ENCODE measurements around the gene GAK.

Gene GAK

DNA sequence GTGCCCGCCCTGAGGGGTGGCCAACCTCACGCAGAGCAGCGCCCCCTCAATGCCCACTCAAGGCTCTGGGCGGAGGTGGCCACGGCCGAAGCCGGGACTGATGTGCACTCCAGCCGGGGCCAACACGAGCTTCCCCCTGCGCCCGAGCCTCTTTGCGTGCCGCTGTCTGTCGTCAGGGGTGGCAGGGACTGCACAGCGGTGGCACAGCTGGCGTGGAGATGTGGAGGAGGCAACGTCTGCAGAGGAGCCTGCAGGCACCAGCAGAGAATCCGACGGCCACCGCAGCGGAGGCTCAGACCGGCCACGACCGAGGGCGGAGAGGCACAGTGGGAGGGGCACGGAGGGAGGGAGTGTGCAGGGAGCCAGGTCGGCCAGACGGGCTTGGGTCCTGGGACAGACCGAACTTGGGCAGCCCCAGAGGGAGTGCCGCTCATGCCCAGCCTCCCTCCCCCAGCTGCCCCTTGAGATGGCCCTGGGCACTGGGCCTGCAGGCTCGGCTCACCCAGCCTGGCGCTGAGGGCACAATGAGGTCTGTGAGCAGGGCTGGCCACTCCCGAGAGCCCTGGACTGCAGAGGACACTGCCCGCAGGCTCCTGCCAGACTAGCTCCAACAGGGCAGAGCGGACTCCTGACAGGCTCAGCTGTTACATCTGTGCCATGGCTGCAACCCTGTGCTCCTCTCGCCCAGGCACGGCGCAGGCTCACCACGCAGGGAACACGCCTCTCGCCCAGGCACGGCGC, 59.7 kb downstream of the GAK start:
- no peak for TF ChIP-seq CTCF (conservative IDR thresholded peaks at IDR 0.05; ENCODE audit: low read depth, low read length)
- no peak overlapping the region for H3K4me3 ChIP-seq (ENCODE audit: low read depth, low read length)
- DNase-seq (ENCODE audit: low read depth) = no peak

DNA sequence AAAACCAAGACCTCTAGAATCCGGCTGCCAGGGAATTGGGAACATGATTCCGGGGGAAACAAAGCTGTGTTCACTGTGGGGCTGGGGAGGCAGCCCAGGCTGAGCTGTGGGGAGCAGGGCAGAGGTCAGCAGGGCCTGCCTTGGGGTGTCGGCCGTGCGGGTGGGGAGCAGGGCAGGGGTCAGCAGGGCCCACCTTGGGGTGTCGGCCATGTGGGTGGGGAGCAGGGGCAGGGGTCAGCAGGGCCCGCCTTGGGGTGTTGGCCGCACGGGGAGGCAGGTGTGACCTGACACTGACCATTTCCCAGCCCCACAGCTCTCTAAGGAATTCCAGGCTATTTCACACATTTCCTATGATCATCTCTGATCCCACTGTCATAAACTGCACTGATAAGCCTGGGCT, 60.6 kb downstream of the GAK start:
- no peak for TF ChIP-seq CTCF (conservative IDR thresholded peaks at IDR 0.05; ENCODE audit: low read depth, low read length)
- no peak for DNase-seq (ENCODE audit: low read depth)
- H3K4me3 ChIP-seq (ENCODE audit: low read depth, low read length) = no peak overlapping the region

GRCh38 chr4:870951-871350, 61.2 kb downstream of the GAK start:
- no peak overlapping the region for H3K4me3 ChIP-seq (ENCODE audit: low read depth, low read length)
- no peak for DNase-seq (ENCODE audit: low read depth)
- TF ChIP-seq CTCF (conservative IDR thresholded peaks at IDR 0.05; ENCODE audit: low read depth, low read length) = no peak

DNA sequence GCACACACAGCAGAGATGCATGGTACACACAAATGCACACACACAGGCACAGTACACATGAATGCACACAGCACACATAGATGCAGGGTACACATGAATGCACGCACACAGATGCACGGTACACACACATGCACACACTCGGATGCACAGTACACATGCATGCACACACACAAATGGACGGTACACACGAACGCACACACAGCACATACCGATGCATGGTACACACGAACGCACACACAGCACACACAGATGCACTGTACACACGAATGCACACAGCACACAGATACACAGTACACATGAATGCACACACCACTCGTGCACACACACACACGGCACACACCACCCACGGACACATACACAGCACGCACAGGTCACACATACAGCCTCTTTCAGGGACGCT, 62.3 kb downstream of the GAK start:
- TF ChIP-seq CTCF (conservative IDR thresholded peaks at IDR 0.05; ENCODE audit: low read depth, low read length) = no peak
- no peak for DNase-seq (ENCODE audit: low read depth)
- no peak overlapping the region for H3K4me3 ChIP-seq (ENCODE audit: low read depth, low read length)

DNA sequence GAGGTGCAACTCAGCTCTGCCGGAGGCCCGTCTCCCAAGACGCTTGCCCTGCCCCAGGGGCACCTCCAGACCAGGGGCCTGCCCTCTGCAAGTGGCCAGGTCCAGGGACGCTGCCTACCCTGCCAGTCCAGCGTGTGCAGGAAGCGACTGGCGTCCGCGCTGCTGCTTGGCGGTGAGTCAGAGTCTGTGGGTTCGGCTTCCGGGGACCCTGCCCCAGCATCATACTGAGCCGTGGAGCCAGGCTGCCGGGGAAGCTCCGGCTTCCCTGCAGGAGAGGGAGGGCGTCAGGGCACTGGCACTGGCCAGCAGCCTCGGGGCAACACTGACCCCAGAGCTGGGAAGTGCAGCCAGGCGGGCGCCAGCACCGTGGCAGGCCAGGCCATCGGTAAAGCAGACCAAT, 63.7 kb downstream of the GAK start:
- TF ChIP-seq CTCF (conservative IDR thresholded peaks at IDR 0.05; ENCODE audit: low read depth, low read length) = no peak
- no peak for DNase-seq (ENCODE audit: low read depth)
- no peak overlapping the region for H3K4me3 ChIP-seq (ENCODE audit: low read depth, low read length)

- no peak overlapping the region for H3K4me3 ChIP-seq (ENCODE audit: low read depth, low read length)
- no peak for TF ChIP-seq CTCF (conservative IDR thresholded peaks at IDR 0.05; ENCODE audit: low read depth, low read length)
Measured at GRCh38 chr4:867526-868250, 64.4 kb downstream of the GAK start.

More at GRCh38 chr4:867526-868250, 64.4 kb downstream of the GAK start:
- no peak for DNase-seq (ENCODE audit: low read depth)

Measured in choroid plexus epithelial cell (primary cell).